ENCODE results near the gene IKBKE. TPM values are rescaled to one million over a fixed set of nuclear protein-coding genes. Genes with fewer than 3 reads are reported as not detected.

The IKBKE gene
- polyA plus RNA-seq, 4 donors: 4.1 to 8.7 (median 6.9) TPM

- peak; percentile 60 to 76 for DNase-seq
- no peaks in the 10 kb centered on the region for H3K27me3 ChIP-seq (ENCODE audit: control insufficient read depth in 3 of 3, insufficient read depth in 3 of 3, low read length in 3 of 3)
- H3K9me3 ChIP-seq (ENCODE audit: control insufficient read depth in 2 of 2, insufficient read depth in 1 of 2, low read depth in 1 of 2, low read length in 1 of 2): no peaks in the 10 kb centered on the region
- H3K4me3 ChIP-seq (ENCODE audit: low read depth in 1 of 3, low read length in 3 of 3): no peak overlapping the region
- H3K36me3 ChIP-seq (ENCODE audit: control insufficient read depth in 3 of 3, insufficient read depth in 2 of 3, low read depth in 1 of 3, low read length in 3 of 3): no peaks in the 10 kb centered on the region
- no peaks in the 10 kb centered on the region for H3K4me1 ChIP-seq (ENCODE audit: control insufficient read depth in 3 of 3, insufficient read depth in 2 of 3, low read depth in 1 of 3, low read length in 2 of 3)
- 12 to 22% (median 16%) methylated on average over 9 of the region's 9 CpGs for WGBS, 3 donors
- no peak for FAIRE-seq
- H3K27ac ChIP-seq (ENCODE audit: low read depth in 1 of 3, low read length in 2 of 3): no peak overlapping the region
Measured at GRCh38 chr1:206544562-206545257, 74.4 kb downstream of the IKBKE start.

- 98 to 100% (median 100%) methylated on average over 1 of the region's 1 CpG for WGBS, 3 donors
- FAIRE-seq (no peak), DNase-seq (no peak)
- Histone ChIP-seq H3K9me3 (ENCODE audit: control insufficient read depth in 2 of 2, insufficient read depth in 1 of 2, low read depth in 1 of 2, low read length in 1 of 2) (no peaks in the 10 kb centered on the region), H3K27me3 (ENCODE audit: control insufficient read depth in 3 of 3, insufficient read depth in 3 of 3, low read length in 3 of 3) (no peaks in the 10 kb centered on the region), H3K4me1 (ENCODE audit: control insufficient read depth in 3 of 3, insufficient read depth in 2 of 3, low read depth in 1 of 3, low read length in 2 of 3) (no peaks in the 10 kb centered on the region), H3K27ac (ENCODE audit: low read depth in 1 of 3, low read length in 2 of 3) (no peak overlapping the region), H3K4me3 (ENCODE audit: low read depth in 1 of 3, low read length in 3 of 3) (no peak overlapping the region), H3K36me3 (ENCODE audit: control insufficient read depth in 3 of 3, insufficient read depth in 2 of 3, low read depth in 1 of 3, low read length in 3 of 3) (no peaks in the 10 kb centered on the region)
Measured at GRCh38 chr1:206545351-206545750, 75.1 kb downstream of the IKBKE start.

Other genes starting within 250 kb of the IKBKE start
- 1 to 10 TPM; 1.6 to 7.3 (median 4.4) TPM for gene RASSF5, start 37.1 kb downstream of the IKBKE start, polyA plus RNA-seq
- gene EIF2D, start 142.0 kb downstream of the IKBKE start, polyA plus RNA-seq: 10 to 100 TPM; 21.6 to 46.4 (median 31.7) TPM
- gene DYRK3, start 165.1 kb downstream of the IKBKE start, polyA plus RNA-seq: 1 to 10 TPM in 2 of 4 donors, under 1 TPM in 2; 0.45 to 1.7 (median 1.1) TPM
- gene MAPKAPK2, start 214.4 kb downstream of the IKBKE start, polyA plus RNA-seq: 10 to 100 TPM; 56.4 to 93.5 (median 71.3) TPM

All from small intestine (tissue), 7 donors.